ENCODE results near the gene SCAI.
"Not testable (repeated sequence)": the region's sequence is repeated elsewhere in the genome, so short reads cannot be mapped to it uniquely, and the experiment has no call there.

The SCAI gene

GRCh38 chr9:125089331-125089730 is 54.0 kb downstream of the SCAI start:
- no peak for TF ChIP-seq CTCF (IDR thresholded peaks at IDR 0.05)
- peaks cover 2% of the 10 kb centered on the region for H3K27me3 Mint-ChIP-seq (ENCODE audit: low read depth, poor library complexity)
- DNase-seq, result no peak
- peaks cover 34% of the 10 kb centered on the region for H3K36me3 Mint-ChIP-seq (ENCODE audit: low read depth)
- no peak overlapping the region for H3K4me3 Mint-ChIP-seq
- H3K9me3 Mint-ChIP-seq, result peaks cover 15% of the 10 kb centered on the region
- no peaks in the 10 kb centered on the region for H3K4me1 Mint-ChIP-seq
- no peak overlapping the region for H3K27ac Mint-ChIP-seq

GRCh38 chr9:125088752-125089151 is 54.6 kb downstream of the SCAI start:
- no peak overlapping the region for H3K4me3 Mint-ChIP-seq
- no peak for DNase-seq
- no peaks in the 10 kb centered on the region for H3K4me1 Mint-ChIP-seq
- H3K27me3 Mint-ChIP-seq (ENCODE audit: low read depth, poor library complexity), result peaks cover 2% of the 10 kb centered on the region
- H3K27ac Mint-ChIP-seq, result no peak overlapping the region
- TF ChIP-seq CTCF (IDR thresholded peaks at IDR 0.05), result no peak
- peaks cover 32% of the 10 kb centered on the region for H3K36me3 Mint-ChIP-seq (ENCODE audit: low read depth)
- H3K9me3 Mint-ChIP-seq, result peaks cover 12% of the 10 kb centered on the region

GRCh38 chr9:125085703-125086477 is 57.4 kb downstream of the SCAI start:
- Mint-ChIP-seq H3K27me3 (ENCODE audit: low read depth, poor library complexity) (peaks cover 6% of the 10 kb centered on the region), H3K4me3 (no peak overlapping the region), H3K4me1 (no peaks in the 10 kb centered on the region), H3K27ac (no peak overlapping the region), H3K36me3 (ENCODE audit: low read depth) (peaks cover 47% of the 10 kb centered on the region), H3K9me3 (peaks cover 34% of the 10 kb centered on the region)
- no peak for TF ChIP-seq CTCF (IDR thresholded peaks at IDR 0.05)
- DNase-seq, result no peak

GRCh38 chr9:125082197-125082596 is 61.1 kb downstream of the SCAI start:
- not testable (repeated sequence) for DNase-seq; H3K27me3 Mint-ChIP-seq (ENCODE audit: low read depth, poor library complexity); H3K27ac Mint-ChIP-seq; H3K4me3 Mint-ChIP-seq; H3K4me1 Mint-ChIP-seq
- Mint-ChIP-seq H3K9me3 (peaks cover 48% of the 10 kb centered on the region), H3K36me3 (ENCODE audit: low read depth) (peaks cover 66% of the 10 kb centered on the region)

- H3K27me3 Mint-ChIP-seq (ENCODE audit: low read depth, poor library complexity); DNase-seq; H3K4me3 Mint-ChIP-seq; H3K27ac Mint-ChIP-seq; H3K4me1 Mint-ChIP-seq: not testable (repeated sequence)
- peaks cover 62% of the 10 kb centered on the region for H3K36me3 Mint-ChIP-seq (ENCODE audit: low read depth)
- H3K9me3 Mint-ChIP-seq, result peaks cover 48% of the 10 kb centered on the region
These were observed 62.5 kb downstream of the SCAI start for GRCh38 chr9:125080797-125081196.

GRCh38 chr9:125079931-125080330 is 63.4 kb downstream of the SCAI start:
- H3K4me3 Mint-ChIP-seq, result no peak overlapping the region
- H3K27me3 Mint-ChIP-seq (ENCODE audit: low read depth, poor library complexity), result peaks cover 3% of the 10 kb centered on the region
- no peak overlapping the region for H3K27ac Mint-ChIP-seq
- no peaks in the 10 kb centered on the region for H3K4me1 Mint-ChIP-seq
- H3K36me3 Mint-ChIP-seq (ENCODE audit: low read depth), result peaks cover 60% of the 10 kb centered on the region
- no peak for TF ChIP-seq CTCF (IDR thresholded peaks at IDR 0.05)
- DNase-seq, result no peak
- peaks cover 48% of the 10 kb centered on the region for H3K9me3 Mint-ChIP-seq

GRCh38 chr9:125075997-125076396 is 67.3 kb downstream of the SCAI start:
- no peak for DNase-seq
- no peak for TF ChIP-seq CTCF (IDR thresholded peaks at IDR 0.05)
- Mint-ChIP-seq H3K4me1 (no peaks in the 10 kb centered on the region), H3K9me3 (peaks cover 16% of the 10 kb centered on the region), H3K27me3 (ENCODE audit: low read depth, poor library complexity) (no peaks in the 10 kb centered on the region), H3K4me3 (no peak overlapping the region), H3K36me3 (ENCODE audit: low read depth) (peaks cover 39% of the 10 kb centered on the region), H3K27ac (no peak overlapping the region)
